K562 (cell line): ENCODE results near the gene VEZF1.

Experiments
- FOXA3 ChIP-seq, 2 experiments: fragments of 450-650 bp in 1 of 2; sonication (generic) in 1 of 2; formaldehyde crosslinking; IDR thresholded peaks in 1 of 2; conservative IDR thresholded peaks in 1 of 2; 2 replicates each; pipeline versions ENCODE4 v1.4.0 to v1.8.0; 2020 to 2022; ENCODE audit warnings: mild to moderate bottlenecking in 2 of 2, missing genetic modification reagents in 1 of 2
- FOXM1 ChIP-seq, 2 experiments: fragments of 450-650 bp in 1 of 2; sonication (generic) in 1 of 2; formaldehyde crosslinking in 1 of 2; IDR thresholded peaks; 2 replicates each; pipeline versions ENCODE4 v1.6.1 to v1.9.0; 2017 to 2022; ENCODE audit warnings: low read depth in 2 of 2, mild to moderate bottlenecking in 2 of 2, missing genetic modification reagents in 1 of 2, moderate library complexity in 1 of 2
- RB1 ChIP-seq: fragments of 450-650 bp; IDR thresholded peaks from 2 replicates; pipeline ENCODE4 v1.6.1; 2017; ENCODE audit warnings: low read depth, mild to moderate bottlenecking
- SETDB1 ChIP-seq: IDR thresholded peaks from one replicate; pipeline ENCODE4 v1.6.1; 2012; ENCODE audit warnings: low read length, control low read depth, inconsistent platforms
- SIN3A ChIP-seq, 2 experiments: fragments of 150-350 bp in 1 of 2; IDR thresholded peaks; 2 replicates each; pipeline ENCODE4 v1.6.1; 2011 to 2016; ENCODE audit warnings: borderline replicate concordance in 2 of 2, low read depth in 2 of 2, low read length in 2 of 2, mild to moderate bottlenecking in 2 of 2, moderate library complexity in 2 of 2; ENCODE audit not compliant: control insufficient read depth in 1 of 2
- SMARCE1 ChIP-seq: fragments of 450-650 bp; IDR thresholded peaks from 2 replicates; pipeline ENCODE4 v1.7.1; 2016; ENCODE audit warnings: mild to moderate bottlenecking
- SNRNP70 ChIP-seq: fragments of 200-400 bp; formaldehyde crosslinking; optimal IDR thresholded peaks from 2 replicates; pipeline ENCODE3; 2017; ENCODE audit warnings: low read depth, low read length
- SRF ChIP-seq, 2 experiments: fragments of 250-450, 450-650 bp in 1 of 2; sonication (Bioruptor Pico) in 1 of 2; sonication (generic) in 1 of 2; formaldehyde crosslinking; IDR thresholded peaks; 2 replicates each; pipeline versions ENCODE4 v1.5.0 to v1.5.1; 2020 to 2022; ENCODE audit warnings: mild to moderate bottlenecking in 1 of 2, missing genetic modification reagents in 1 of 2
- TF ChIP-seq, protein P1 (sequence below): fragments of 450-650 bp; IDR thresholded peaks from 2 replicates; pipeline ENCODE4 v1.6.1; 2018; ENCODE audit not compliant: partially characterized antibody
- TF ChIP-seq, protein P2 (sequence below): IDR thresholded peaks from 2 replicates; pipeline ENCODE4 v1.6.1; 2016; ENCODE audit warnings: missing genetic modification characterization, missing compliant biosample characterization
- TF ChIP-seq, protein P3 (sequence below): sonication (generic); formaldehyde crosslinking; IDR thresholded peaks from 2 replicates; pipeline ENCODE4 v1.8.1; 2022; ENCODE audit warnings: missing genetic modification reagents
- TF ChIP-seq, protein P4 (sequence below), 3 experiments: IDR thresholded peaks in 2 of 3; conservative IDR thresholded peaks in 1 of 3; 2 replicates each; pipeline ENCODE4 v1.5.1; 2011 to 2012; ENCODE audit warnings: low read length in 3 of 3, mild to moderate bottlenecking in 3 of 3, control low read depth in 2 of 3, improper control_type of control experiment in 1 of 3, inconsistent platforms in 1 of 3, low read depth in 1 of 3, mixed read lengths in 1 of 3, moderate library complexity in 1 of 3; ENCODE audit not compliant: insufficient read depth in 2 of 3
- TF ChIP-seq, protein P5 (sequence below), 2 experiments: fragments of 450-650 bp; formaldehyde crosslinking in 1 of 2; IDR thresholded peaks; 2 replicates each; pipeline versions ENCODE4 v1.4.0 to v1.6.1; 2014 to 2020; ENCODE audit warnings: mild to moderate bottlenecking in 2 of 2, borderline replicate concordance in 1 of 2, low read depth in 1 of 2
- TF ChIP-seq, protein P6 (sequence below), 2 experiments: fragments of 200-800 bp in 1 of 2; sonication (Bioruptor generic) in 1 of 2; sonication (generic) in 1 of 2; formaldehyde crosslinking in 1 of 2; IDR thresholded peaks in 1 of 2; conservative IDR thresholded peaks in 1 of 2; 2 replicates each; pipeline versions ENCODE4 v1.5.0 to v1.6.1; 2016 to 2020; ENCODE audit warnings: missing compliant biosample characterization in 1 of 2, missing genetic modification characterization in 1 of 2, missing genetic modification reagents in 1 of 2

DNA sequence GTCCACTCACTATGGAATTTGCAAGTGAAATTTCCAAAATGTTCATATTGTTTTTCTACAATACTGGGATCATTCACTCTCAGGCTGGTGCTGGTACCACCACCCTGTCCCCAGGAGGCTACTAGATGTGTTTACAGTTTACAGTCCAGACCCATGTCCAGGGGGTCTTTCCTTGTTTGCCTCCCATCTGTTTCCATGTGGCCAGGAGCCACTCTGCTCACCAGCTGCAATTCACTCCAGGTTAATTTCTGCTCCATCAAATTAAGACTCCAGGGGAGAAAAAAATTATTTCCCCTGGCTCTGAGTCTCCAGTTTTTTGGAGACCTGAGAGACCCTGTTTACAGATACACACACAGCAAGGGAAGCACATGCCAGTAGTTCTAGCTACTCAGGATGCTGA lies 31.5 kb upstream of the VEZF1 start:
- no peak for TF ChIP-seq FOXM1 (IDR thresholded peaks at IDR 0.05; ENCODE audit: low read depth)
- no peak for TF ChIP-seq FOXM1 (CRISPR knock-in tag; IDR thresholded peaks at IDR 0.05; ENCODE audit: low read depth)
- no peak for TF ChIP-seq SNRNP70
- TF ChIP-seq SETDB1, result no peak
- TF ChIP-seq, protein P1, sequence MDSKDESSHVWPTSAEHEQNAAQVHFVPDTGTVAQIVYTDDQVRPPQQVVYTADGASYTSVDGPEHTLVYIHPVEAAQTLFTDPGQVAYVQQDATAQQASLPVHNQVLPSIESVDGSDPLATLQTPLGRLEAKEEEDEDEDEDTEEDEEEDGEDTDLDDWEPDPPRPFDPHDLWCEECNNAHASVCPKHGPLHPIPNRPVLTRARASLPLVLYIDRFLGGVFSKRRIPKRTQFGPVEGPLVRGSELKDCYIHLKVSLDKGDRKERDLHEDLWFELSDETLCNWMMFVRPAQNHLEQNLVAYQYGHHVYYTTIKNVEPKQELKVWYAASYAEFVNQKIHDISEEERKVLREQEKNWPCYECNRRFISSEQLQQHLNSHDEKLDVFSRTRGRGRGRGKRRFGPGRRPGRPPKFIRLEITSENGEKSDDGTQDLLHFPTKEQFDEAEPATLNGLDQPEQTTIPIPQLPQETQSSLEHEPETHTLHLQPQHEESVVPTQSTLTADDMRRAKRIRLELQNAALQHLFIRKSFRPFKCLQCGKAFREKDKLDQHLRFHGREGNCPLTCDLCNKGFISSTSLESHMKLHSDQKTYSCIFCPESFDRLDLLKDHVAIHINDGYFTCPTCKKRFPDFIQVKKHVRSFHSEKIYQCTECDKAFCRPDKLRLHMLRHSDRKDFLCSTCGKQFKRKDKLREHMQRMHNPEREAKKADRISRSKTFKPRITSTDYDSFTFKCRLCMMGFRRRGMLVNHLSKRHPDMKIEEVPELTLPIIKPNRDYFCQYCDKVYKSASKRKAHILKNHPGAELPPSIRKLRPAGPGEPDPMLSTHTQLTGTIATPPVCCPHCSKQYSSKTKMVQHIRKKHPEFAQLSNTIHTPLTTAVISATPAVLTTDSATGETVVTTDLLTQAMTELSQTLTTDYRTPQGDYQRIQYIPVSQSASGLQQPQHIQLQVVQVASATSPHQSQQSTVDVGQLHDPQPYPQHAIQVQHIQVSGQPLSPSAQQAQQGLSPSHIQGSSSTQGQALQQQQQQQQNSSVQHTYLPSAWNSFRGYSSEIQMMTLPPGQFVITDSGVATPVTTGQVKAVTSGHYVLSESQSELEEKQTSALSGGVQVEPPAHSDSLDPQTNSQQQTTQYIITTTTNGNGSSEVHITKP, result no peak
- TF ChIP-seq, protein P2, sequence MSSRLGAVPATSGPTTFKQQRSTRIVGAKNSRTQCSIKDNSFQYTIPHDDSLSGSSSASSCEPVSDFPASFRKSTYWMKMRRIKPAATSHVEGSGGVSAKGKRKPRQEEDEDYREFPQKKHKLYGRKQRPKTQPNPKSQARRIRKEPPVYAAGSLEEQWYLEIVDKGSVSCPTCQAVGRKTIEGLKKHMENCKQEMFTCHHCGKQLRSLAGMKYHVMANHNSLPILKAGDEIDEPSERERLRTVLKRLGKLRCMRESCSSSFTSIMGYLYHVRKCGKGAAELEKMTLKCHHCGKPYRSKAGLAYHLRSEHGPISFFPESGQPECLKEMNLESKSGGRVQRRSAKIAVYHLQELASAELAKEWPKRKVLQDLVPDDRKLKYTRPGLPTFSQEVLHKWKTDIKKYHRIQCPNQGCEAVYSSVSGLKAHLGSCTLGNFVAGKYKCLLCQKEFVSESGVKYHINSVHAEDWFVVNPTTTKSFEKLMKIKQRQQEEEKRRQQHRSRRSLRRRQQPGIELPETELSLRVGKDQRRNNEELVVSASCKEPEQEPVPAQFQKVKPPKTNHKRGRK (tag), result no peak
- TF ChIP-seq FOXA3 (CRISPR knock-in tag; conservative IDR thresholded peaks at IDR 0.05 in 1 of 2, IDR thresholded peaks at IDR 0.05 in 1 of 2), result no peak
- TF ChIP-seq, protein P3, sequence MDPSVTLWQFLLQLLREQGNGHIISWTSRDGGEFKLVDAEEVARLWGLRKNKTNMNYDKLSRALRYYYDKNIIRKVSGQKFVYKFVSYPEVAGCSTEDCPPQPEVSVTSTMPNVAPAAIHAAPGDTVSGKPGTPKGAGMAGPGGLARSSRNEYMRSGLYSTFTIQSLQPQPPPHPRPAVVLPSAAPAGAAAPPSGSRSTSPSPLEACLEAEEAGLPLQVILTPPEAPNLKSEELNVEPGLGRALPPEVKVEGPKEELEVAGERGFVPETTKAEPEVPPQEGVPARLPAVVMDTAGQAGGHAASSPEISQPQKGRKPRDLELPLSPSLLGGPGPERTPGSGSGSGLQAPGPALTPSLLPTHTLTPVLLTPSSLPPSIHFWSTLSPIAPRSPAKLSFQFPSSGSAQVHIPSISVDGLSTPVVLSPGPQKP (CRISPR knock-in tag), result no peak
- TF ChIP-seq, protein P4, sequence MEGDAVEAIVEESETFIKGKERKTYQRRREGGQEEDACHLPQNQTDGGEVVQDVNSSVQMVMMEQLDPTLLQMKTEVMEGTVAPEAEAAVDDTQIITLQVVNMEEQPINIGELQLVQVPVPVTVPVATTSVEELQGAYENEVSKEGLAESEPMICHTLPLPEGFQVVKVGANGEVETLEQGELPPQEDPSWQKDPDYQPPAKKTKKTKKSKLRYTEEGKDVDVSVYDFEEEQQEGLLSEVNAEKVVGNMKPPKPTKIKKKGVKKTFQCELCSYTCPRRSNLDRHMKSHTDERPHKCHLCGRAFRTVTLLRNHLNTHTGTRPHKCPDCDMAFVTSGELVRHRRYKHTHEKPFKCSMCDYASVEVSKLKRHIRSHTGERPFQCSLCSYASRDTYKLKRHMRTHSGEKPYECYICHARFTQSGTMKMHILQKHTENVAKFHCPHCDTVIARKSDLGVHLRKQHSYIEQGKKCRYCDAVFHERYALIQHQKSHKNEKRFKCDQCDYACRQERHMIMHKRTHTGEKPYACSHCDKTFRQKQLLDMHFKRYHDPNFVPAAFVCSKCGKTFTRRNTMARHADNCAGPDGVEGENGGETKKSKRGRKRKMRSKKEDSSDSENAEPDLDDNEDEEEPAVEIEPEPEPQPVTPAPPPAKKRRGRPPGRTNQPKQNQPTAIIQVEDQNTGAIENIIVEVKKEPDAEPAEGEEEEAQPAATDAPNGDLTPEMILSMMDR (IDR thresholded peaks at IDR 0.05 in 2 of 3, conservative IDR thresholded peaks at IDR 0.05 in 1 of 3; ENCODE audit: insufficient read depth in 2 of 3, low read depth in 1 of 3, low read length in 3 of 3), result no peak
- TF ChIP-seq, protein P5, sequence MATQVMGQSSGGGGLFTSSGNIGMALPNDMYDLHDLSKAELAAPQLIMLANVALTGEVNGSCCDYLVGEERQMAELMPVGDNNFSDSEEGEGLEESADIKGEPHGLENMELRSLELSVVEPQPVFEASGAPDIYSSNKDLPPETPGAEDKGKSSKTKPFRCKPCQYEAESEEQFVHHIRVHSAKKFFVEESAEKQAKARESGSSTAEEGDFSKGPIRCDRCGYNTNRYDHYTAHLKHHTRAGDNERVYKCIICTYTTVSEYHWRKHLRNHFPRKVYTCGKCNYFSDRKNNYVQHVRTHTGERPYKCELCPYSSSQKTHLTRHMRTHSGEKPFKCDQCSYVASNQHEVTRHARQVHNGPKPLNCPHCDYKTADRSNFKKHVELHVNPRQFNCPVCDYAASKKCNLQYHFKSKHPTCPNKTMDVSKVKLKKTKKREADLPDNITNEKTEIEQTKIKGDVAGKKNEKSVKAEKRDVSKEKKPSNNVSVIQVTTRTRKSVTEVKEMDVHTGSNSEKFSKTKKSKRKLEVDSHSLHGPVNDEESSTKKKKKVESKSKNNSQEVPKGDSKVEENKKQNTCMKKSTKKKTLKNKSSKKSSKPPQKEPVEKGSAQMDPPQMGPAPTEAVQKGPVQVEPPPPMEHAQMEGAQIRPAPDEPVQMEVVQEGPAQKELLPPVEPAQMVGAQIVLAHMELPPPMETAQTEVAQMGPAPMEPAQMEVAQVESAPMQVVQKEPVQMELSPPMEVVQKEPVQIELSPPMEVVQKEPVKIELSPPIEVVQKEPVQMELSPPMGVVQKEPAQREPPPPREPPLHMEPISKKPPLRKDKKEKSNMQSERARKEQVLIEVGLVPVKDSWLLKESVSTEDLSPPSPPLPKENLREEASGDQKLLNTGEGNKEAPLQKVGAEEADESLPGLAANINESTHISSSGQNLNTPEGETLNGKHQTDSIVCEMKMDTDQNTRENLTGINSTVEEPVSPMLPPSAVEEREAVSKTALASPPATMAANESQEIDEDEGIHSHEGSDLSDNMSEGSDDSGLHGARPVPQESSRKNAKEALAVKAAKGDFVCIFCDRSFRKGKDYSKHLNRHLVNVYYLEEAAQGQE (IDR thresholded peaks at IDR 0.05; ENCODE audit: borderline replicate concordance), result no peak
- TF ChIP-seq, protein P5 (CRISPR knock-in tag; IDR thresholded peaks at IDR 0.05; ENCODE audit: low read depth), result no peak
- TF ChIP-seq RB1, result no peak
- TF ChIP-seq, protein P6, sequence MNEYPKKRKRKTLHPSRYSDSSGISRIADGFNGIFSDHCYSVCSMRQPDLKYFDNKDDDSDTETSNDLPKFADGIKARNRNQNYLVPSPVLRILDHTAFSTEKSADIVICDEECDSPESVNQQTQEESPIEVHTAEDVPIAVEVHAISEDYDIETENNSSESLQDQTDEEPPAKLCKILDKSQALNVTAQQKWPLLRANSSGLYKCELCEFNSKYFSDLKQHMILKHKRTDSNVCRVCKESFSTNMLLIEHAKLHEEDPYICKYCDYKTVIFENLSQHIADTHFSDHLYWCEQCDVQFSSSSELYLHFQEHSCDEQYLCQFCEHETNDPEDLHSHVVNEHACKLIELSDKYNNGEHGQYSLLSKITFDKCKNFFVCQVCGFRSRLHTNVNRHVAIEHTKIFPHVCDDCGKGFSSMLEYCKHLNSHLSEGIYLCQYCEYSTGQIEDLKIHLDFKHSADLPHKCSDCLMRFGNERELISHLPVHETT (CRISPR knock-in tag; conservative IDR thresholded peaks at IDR 0.05 in 1 of 2, IDR thresholded peaks at IDR 0.05 in 1 of 2), result no peak
- no peak for TF ChIP-seq SRF (CRISPR knock-in tag; IDR thresholded peaks at IDR 0.05)
- TF ChIP-seq SIN3A (IDR thresholded peaks at IDR 0.05; ENCODE audit: borderline replicate concordance in 2 of 2, control insufficient read depth in 1 of 2, low read depth in 2 of 2, low read length in 2 of 2), result no peak
- no peak for TF ChIP-seq SMARCE1
